KOPT-K1 (cell line): ENCODE data around the gene ATPAF1.
"Not testable (repeated sequence)": the region's sequence is repeated elsewhere in the genome, so short reads cannot be mapped to it uniquely, and the experiment has no call there.

Source experiments
- H3K27ac ChIP-seq: fragments of 200-600 bp; sonication (generic); 2 replicates; pipeline ENCODE4 v1.5.1; 2016; ENCODE audit warnings: antibody characterized with exemption, mild to moderate bottlenecking, low read depth, low read length; ENCODE audit not compliant: poor library complexity, severe bottlenecking
- H3K36me3 ChIP-seq: fragments of 200-600 bp; sonication (generic); 2 replicates; pipeline ENCODE4 v1.5.1; 2017; ENCODE audit warnings: antibody characterized with exemption, mild to moderate bottlenecking, low read length, moderate library complexity; ENCODE audit not compliant: insufficient read depth
- H3K9me3 ChIP-seq: fragments of 200-600 bp; sonication (generic); 2 replicates; pipeline ENCODE4 v1.5.1; 2017; ENCODE audit warnings: antibody characterized with exemption, low read length, mild to moderate bottlenecking; ENCODE audit not compliant: insufficient read depth, poor library complexity, severe bottlenecking

ATPAF1 gene

GRCh38 chr1:46670134-46670533, 2.0 kb upstream of the ATPAF1 start:
- no peaks in the 10 kb centered on the region for H3K9me3 ChIP-seq

GRCh38 chr1:46665983-46666382, 2.2 kb downstream of the ATPAF1 start:
- H3K9me3 ChIP-seq, result no peaks in the 10 kb centered on the region
- peaks cover 34% of the 10 kb centered on the region for H3K36me3 ChIP-seq
- H3K27ac ChIP-seq, result no peak overlapping the region

More at GRCh38 chr1:46670134-46670533, 2.0 kb upstream of the ATPAF1 start:
- Histone ChIP-seq H3K27ac (no peak overlapping the region), H3K36me3 (peaks cover 31% of the 10 kb centered on the region)

- not testable (repeated sequence) for H3K9me3 ChIP-seq, H3K27ac ChIP-seq
- H3K36me3 ChIP-seq, result peaks cover 48% of the 10 kb centered on the region
These were observed 5.2 kb downstream of the ATPAF1 start for GRCh38 chr1:46662919-46663318.

GRCh38 chr1:46660116-46660515, 8.0 kb downstream of the ATPAF1 start:
- H3K27ac ChIP-seq, H3K9me3 ChIP-seq: not testable (repeated sequence)
- H3K36me3 ChIP-seq, result peaks cover 69% of the 10 kb centered on the region

GRCh38 chr1:46659307-46659870, 8.8 kb downstream of the ATPAF1 start:
- Histone ChIP-seq H3K27ac (no peak overlapping the region), H3K36me3 (peaks cover 68% of the 10 kb centered on the region), H3K9me3 (no peaks in the 10 kb centered on the region)

- no peak overlapping the region for H3K27ac ChIP-seq
- no peaks in the 10 kb centered on the region for H3K9me3 ChIP-seq
- H3K36me3 ChIP-seq, result peaks cover 67% of the 10 kb centered on the region
These were observed 10.4 kb downstream of the ATPAF1 start for GRCh38 chr1:46657775-46658174.

GRCh38 chr1:46656643-46657042, 11.5 kb downstream of the ATPAF1 start:
- peaks cover 72% of the 10 kb centered on the region for H3K36me3 ChIP-seq

GRCh38 chr1:46655848-46656247, 12.3 kb downstream of the ATPAF1 start:
- H3K9me3 ChIP-seq, result no peaks in the 10 kb centered on the region
- H3K36me3 ChIP-seq, result peaks cover 64% of the 10 kb centered on the region
- H3K27ac ChIP-seq, result no peak overlapping the region

More at GRCh38 chr1:46656643-46657042, 11.5 kb downstream of the ATPAF1 start:
- H3K9me3 ChIP-seq, result no peaks in the 10 kb centered on the region
- no peak overlapping the region for H3K27ac ChIP-seq

GRCh38 chr1:46654698-46655097, 13.5 kb downstream of the ATPAF1 start:
- Histone ChIP-seq H3K9me3 (peaks cover 10% of the 10 kb centered on the region), H3K36me3 (peaks cover 74% of the 10 kb centered on the region)
- not testable (repeated sequence) for H3K27ac ChIP-seq

- peaks cover 75% of the 10 kb centered on the region for H3K36me3 ChIP-seq
- peaks cover 16% of the 10 kb centered on the region for H3K9me3 ChIP-seq
- no peak overlapping the region for H3K27ac ChIP-seq
These were observed 14.2 kb downstream of the ATPAF1 start for GRCh38 chr1:46654012-46654411.

- H3K9me3 ChIP-seq, result peaks cover 16% of the 10 kb centered on the region
- H3K36me3 ChIP-seq, result peaks cover 79% of the 10 kb centered on the region
- H3K27ac ChIP-seq, result no peak overlapping the region
These were observed 14.7 kb downstream of the ATPAF1 start for GRCh38 chr1:46653405-46653958.

GRCh38 chr1:46652321-46653100, 15.7 kb downstream of the ATPAF1 start:
- Histone ChIP-seq H3K9me3 (peaks cover 16% of the 10 kb centered on the region), H3K27ac (no peak overlapping the region), H3K36me3 (peaks cover 76% of the 10 kb centered on the region)

GRCh38 chr1:46651152-46651551, 17.0 kb downstream of the ATPAF1 start:
- Histone ChIP-seq H3K9me3 (peaks cover 16% of the 10 kb centered on the region), H3K36me3 (peaks cover 72% of the 10 kb centered on the region)
- H3K27ac ChIP-seq, result not testable (repeated sequence)

GRCh38 chr1:46650491-46650890, 17.7 kb downstream of the ATPAF1 start:
- H3K9me3 ChIP-seq, result peaks cover 16% of the 10 kb centered on the region
- no peak overlapping the region for H3K27ac ChIP-seq
- H3K36me3 ChIP-seq, result peaks cover 66% of the 10 kb centered on the region

- no peak overlapping the region for H3K27ac ChIP-seq
- peaks cover 16% of the 10 kb centered on the region for H3K9me3 ChIP-seq
- peaks cover 62% of the 10 kb centered on the region for H3K36me3 ChIP-seq
These were observed 18.4 kb downstream of the ATPAF1 start for GRCh38 chr1:46649764-46650163.
